Measurements from ENCODE around the gene PLAAT5. TPM values are rescaled to one million over a fixed set of nuclear protein-coding genes. Genes with fewer than 3 reads are reported as not detected.

PLAAT5 gene
- total RNA-seq, 1 experiment from 2014 or later = not detected

DNA sequence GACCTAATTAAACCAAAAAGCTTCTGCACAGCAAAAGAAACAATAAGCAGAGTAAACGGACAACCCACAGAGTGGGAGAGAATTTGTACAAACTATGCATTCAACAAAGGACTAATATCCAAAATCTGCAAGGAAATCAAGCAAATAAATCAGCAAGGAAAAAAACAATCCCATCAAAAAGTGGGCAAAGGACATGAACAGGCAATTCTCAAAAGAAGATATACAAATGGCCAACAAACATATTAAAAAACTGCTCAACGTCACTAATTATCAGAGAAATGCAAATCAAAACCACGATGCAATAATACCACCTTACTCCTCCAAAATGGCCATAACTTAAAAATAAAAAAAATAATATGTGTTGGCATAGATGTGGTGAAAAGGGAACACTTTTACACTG is 5.2 kb downstream of the PLAAT5 start:
- CTCF ChIA-PET = no interaction called here
- RAD21 ChIA-PET (ENCODE audit: low non-redundant PET in 1 of 2, low total read pairs in 2 of 2, uncharacterized antibody in 2 of 2, unreplicated experiment in 2 of 2) = no interaction called here
- Histone ChIP-seq H3K27me3 (ENCODE audit: insufficient read depth, low read length) (no peaks in the 10 kb centered on the region), H3K4me3 (replicated peaks in 1 of 2; ENCODE audit: low read depth in 1 of 2, low read length in 2 of 2) (no peak overlapping the region), H3K9ac (ENCODE audit: low read length) (no peak overlapping the region), H3K9me2 (ENCODE audit: insufficient read depth) (no peaks in the 10 kb centered on the region), H3K79me2 (ENCODE audit: insufficient read depth, low read length) (no peaks in the 10 kb centered on the region), H3K4me1 (ENCODE audit: control insufficient read depth in 1 of 2, insufficient read depth in 2 of 2, low read length in 2 of 2) (no peaks in the 10 kb centered on the region), H3K27ac (ENCODE audit: low read depth, low read length) (no peak overlapping the region), H2AFZ (ENCODE audit: low read depth, low read length, poor library complexity, severe bottlenecking) (no peak overlapping the region), H4K20me1 (ENCODE audit: insufficient read depth) (no peaks in the 10 kb centered on the region), H3K4me2 (ENCODE audit: low read length) (no peak overlapping the region), H3K36me3 (ENCODE audit: control insufficient read depth in 1 of 2, insufficient read depth in 2 of 2, low read length in 2 of 2) (no peaks in the 10 kb centered on the region), H3K9me3 (ENCODE audit: control insufficient read depth in 1 of 2, insufficient read depth in 1 of 2, low read depth in 1 of 2, low read length in 2 of 2) (0 out of 4 replicates have a peak, but pooled peaks cover 0 to 5% of the 10 kb centered on the region in 2 experiments)
- BruUV-seq (replicated peaks) = no TSS peak
- POLR2A ChIA-PET = no interaction called here
- TF ChIP-seq EZH2 (IDR thresholded peaks at IDR 0.05) (no peak), YY1 (IDR thresholded peaks at IDR 0.05; ENCODE audit: extremely low read depth, insufficient replicate concordance, low read depth, low read length) (no peak), POLR2A (IDR thresholded peaks at IDR 0.05; ENCODE audit: borderline replicate concordance, extremely low read depth, insufficient read depth, insufficient read length) (no peak), SP1 (IDR thresholded peaks at IDR 0.05; ENCODE audit: low read depth) (no peak), EZH2phosphoT487 (IDR thresholded peaks at IDR 0.05; ENCODE audit: borderline replicate concordance) (no peak)
- TF ChIP-seq, protein P1, sequence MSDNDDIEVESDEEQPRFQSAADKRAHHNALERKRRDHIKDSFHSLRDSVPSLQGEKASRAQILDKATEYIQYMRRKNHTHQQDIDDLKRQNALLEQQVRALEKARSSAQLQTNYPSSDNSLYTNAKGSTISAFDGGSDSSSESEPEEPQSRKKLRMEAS (IDR thresholded peaks at IDR 0.05) = no peak
- intact Hi-C loops (cut with micrococcal nuclease) = no loop called here
- ATAC-seq (no peak), DNase-seq (ENCODE audit: low read depth, low spot score) (no peak)

DNA sequence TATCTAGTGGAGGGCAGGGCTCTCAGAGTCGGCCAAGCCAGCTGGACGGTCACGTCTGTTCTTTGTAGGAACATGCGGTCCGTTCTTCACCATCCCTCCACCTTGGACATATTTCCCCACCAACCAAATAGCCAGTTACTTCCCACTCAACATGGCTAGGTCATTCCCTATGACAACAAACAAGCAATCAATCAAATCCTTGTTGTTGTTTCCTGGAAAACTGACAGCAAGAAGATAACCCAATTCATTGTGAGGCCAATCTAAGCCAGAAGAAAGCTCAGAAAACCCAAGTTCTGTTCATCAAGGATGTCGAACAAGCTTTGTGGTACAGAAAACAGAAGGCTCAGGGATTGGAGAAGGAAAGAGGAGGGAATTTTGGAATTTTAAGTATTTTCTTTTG is 10.9 kb downstream of the PLAAT5 start:
- ChIA-PET POLR2A (no interaction called here), CTCF (interaction anchor here (0.8 to 3.4 kb wide), 8 partner anchors 10 to 668 kb away, joined by 3 to 40 read pairs (median 6); partner anchors contain the start of gene PLAAT5), RAD21 (ENCODE audit: low non-redundant PET in 1 of 2, low total read pairs in 2 of 2, uncharacterized antibody in 2 of 2, unreplicated experiment in 2 of 2) (interaction anchor here (1.6 kb wide), 2 partner anchors 156 kb away, joined by 5 to 7 read pairs; no protein-coding TSS in a partner anchor)
- Histone ChIP-seq H4K20me1 (ENCODE audit: insufficient read depth) (no peaks in the 10 kb centered on the region), H3K79me2 (ENCODE audit: insufficient read depth, low read length) (no peaks in the 10 kb centered on the region), H3K27ac (ENCODE audit: low read depth, low read length) (no peak overlapping the region), H3K36me3 (ENCODE audit: control insufficient read depth in 1 of 2, insufficient read depth in 2 of 2, low read length in 2 of 2) (no peaks in the 10 kb centered on the region), H3K27me3 (ENCODE audit: insufficient read depth, low read length) (no peaks in the 10 kb centered on the region), H2AFZ (ENCODE audit: low read depth, low read length, poor library complexity, severe bottlenecking) (no peak overlapping the region), H3K9me2 (ENCODE audit: insufficient read depth) (no peaks in the 10 kb centered on the region), H3K9ac (ENCODE audit: low read length) (no peak overlapping the region), H3K4me3 (replicated peaks in 1 of 2; ENCODE audit: low read depth in 1 of 2, low read length in 2 of 2) (no peak overlapping the region), H3K4me2 (ENCODE audit: low read length) (no peak overlapping the region), H3K4me1 (ENCODE audit: control insufficient read depth in 1 of 2, insufficient read depth in 2 of 2, low read length in 2 of 2) (peaks cover 0 to 6% of the 10 kb centered on the region in 2 experiments; a peak in 2 of 4 replicates), H3K9me3 (ENCODE audit: control insufficient read depth in 1 of 2, insufficient read depth in 1 of 2, low read depth in 1 of 2, low read length in 2 of 2) (peaks cover 0 to 7% of the 10 kb centered on the region in 2 experiments; a peak in 1 of 4 replicates)
- intact Hi-C loops (cut with micrococcal nuclease) = no loop called here
- ATAC-seq = no peak
- no TSS peak for BruUV-seq (replicated peaks)
- no peak for DNase-seq (ENCODE audit: low read depth, low spot score)
- no peak for TF ChIP-seq ZFX (IDR thresholded peaks at IDR 0.05)
- TF ChIP-seq EZH2phosphoT487 (IDR thresholded peaks at IDR 0.05; ENCODE audit: borderline replicate concordance) = no peak
- TF ChIP-seq ELF1 (IDR thresholded peaks at IDR 0.05; ENCODE audit: borderline replicate concordance, low read depth) = no peak
- TF ChIP-seq, protein P2, sequence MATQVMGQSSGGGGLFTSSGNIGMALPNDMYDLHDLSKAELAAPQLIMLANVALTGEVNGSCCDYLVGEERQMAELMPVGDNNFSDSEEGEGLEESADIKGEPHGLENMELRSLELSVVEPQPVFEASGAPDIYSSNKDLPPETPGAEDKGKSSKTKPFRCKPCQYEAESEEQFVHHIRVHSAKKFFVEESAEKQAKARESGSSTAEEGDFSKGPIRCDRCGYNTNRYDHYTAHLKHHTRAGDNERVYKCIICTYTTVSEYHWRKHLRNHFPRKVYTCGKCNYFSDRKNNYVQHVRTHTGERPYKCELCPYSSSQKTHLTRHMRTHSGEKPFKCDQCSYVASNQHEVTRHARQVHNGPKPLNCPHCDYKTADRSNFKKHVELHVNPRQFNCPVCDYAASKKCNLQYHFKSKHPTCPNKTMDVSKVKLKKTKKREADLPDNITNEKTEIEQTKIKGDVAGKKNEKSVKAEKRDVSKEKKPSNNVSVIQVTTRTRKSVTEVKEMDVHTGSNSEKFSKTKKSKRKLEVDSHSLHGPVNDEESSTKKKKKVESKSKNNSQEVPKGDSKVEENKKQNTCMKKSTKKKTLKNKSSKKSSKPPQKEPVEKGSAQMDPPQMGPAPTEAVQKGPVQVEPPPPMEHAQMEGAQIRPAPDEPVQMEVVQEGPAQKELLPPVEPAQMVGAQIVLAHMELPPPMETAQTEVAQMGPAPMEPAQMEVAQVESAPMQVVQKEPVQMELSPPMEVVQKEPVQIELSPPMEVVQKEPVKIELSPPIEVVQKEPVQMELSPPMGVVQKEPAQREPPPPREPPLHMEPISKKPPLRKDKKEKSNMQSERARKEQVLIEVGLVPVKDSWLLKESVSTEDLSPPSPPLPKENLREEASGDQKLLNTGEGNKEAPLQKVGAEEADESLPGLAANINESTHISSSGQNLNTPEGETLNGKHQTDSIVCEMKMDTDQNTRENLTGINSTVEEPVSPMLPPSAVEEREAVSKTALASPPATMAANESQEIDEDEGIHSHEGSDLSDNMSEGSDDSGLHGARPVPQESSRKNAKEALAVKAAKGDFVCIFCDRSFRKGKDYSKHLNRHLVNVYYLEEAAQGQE (IDR thresholded peaks at IDR 0.05; ENCODE audit: low read depth) = no peak
- TF ChIP-seq ZNF274 (IDR thresholded peaks at IDR 0.05; ENCODE audit: low read depth, low read length) = no peak
- no peak for TF ChIP-seq FOSL1 (IDR thresholded peaks at IDR 0.05; ENCODE audit: low read depth)
- no peak for TF ChIP-seq CEBPB (IDR thresholded peaks at IDR 0.05; ENCODE audit: low read depth)
- TF ChIP-seq JUND (IDR thresholded peaks at IDR 0.05) = no peak
- TF ChIP-seq, protein P3, sequence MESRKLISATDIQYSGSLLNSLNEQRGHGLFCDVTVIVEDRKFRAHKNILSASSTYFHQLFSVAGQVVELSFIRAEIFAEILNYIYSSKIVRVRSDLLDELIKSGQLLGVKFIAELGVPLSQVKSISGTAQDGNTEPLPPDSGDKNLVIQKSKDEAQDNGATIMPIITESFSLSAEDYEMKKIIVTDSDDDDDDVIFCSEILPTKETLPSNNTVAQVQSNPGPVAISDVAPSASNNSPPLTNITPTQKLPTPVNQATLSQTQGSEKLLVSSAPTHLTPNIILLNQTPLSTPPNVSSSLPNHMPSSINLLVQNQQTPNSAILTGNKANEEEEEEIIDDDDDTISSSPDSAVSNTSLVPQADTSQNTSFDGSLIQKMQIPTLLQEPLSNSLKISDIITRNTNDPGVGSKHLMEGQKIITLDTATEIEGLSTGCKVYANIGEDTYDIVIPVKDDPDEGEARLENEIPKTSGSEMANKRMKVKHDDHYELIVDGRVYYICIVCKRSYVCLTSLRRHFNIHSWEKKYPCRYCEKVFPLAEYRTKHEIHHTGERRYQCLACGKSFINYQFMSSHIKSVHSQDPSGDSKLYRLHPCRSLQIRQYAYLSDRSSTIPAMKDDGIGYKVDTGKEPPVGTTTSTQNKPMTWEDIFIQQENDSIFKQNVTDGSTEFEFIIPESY (IDR thresholded peaks at IDR 0.05; ENCODE audit: extremely low read depth, insufficient replicate concordance, low read length) = no peak
- no peak for TF ChIP-seq EGR1 (IDR thresholded peaks at IDR 0.05; ENCODE audit: low read depth)
- TF ChIP-seq, protein P4, sequence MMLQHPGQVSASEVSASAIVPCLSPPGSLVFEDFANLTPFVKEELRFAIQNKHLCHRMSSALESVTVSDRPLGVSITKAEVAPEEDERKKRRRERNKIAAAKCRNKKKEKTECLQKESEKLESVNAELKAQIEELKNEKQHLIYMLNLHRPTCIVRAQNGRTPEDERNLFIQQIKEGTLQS (IDR thresholded peaks at IDR 0.05) = no peak

Measured in HCT116 (cell line).